Neural cell (in vitro differentiated cells): ENCODE results near the gene NRG3. TPM values are rescaled to one million over a fixed set of nuclear protein-coding genes. Genes with fewer than 3 reads are reported as not detected.

Experiments used
- H2AFZ ChIP-seq: fragments of 200-600, 300-800 bp; sonication (generic), shearing (Covaris generic); 2 replicates; pipeline ENCODE4 v1.6.0; 2014; ENCODE audit warnings: low read depth, mild to moderate bottlenecking, antibody characterized with exemption, low read length, moderate library complexity
- H3F3A ChIP-seq: fragments of 200-600 bp; shearing (Covaris generic); 2 replicates; pipeline ENCODE4 v1.6.1; 2016; ENCODE audit warnings: mild to moderate bottlenecking, moderate library complexity, mixed read lengths, antibody characterized with exemption, low read length; ENCODE audit not compliant: insufficient read depth, poor library complexity, severe bottlenecking
- H3K27ac ChIP-seq: fragments of 200-600, 300-800 bp; sonication (generic), shearing (Covaris generic); 2 replicates; pipeline ENCODE4 v1.5.1; 2014; ENCODE audit warnings: mild to moderate bottlenecking, low read length, moderate library complexity
- H3K27me3 ChIP-seq: fragments of 300-800, 200-600 bp; sonication (generic), shearing (Covaris generic); 2 replicates; pipeline ENCODE4 v1.6.0; 2014; ENCODE audit warnings: mild to moderate bottlenecking, low read depth, low read length, moderate library complexity; ENCODE audit not compliant: insufficient read depth
- H3K36me3 ChIP-seq: fragments of 300-800, 200-600 bp; sonication (generic), shearing (Covaris generic); 2 replicates; pipeline ENCODE4 v1.5.1; 2014; ENCODE audit warnings: mild to moderate bottlenecking, antibody characterized with exemption, low read length, moderate library complexity; ENCODE audit not compliant: insufficient read depth
- H3K4me2 ChIP-seq: fragments of 300-800, 200-600 bp; sonication (generic), shearing (Covaris generic); 2 replicates; pipeline ENCODE4 v1.6.0; 2014; ENCODE audit warnings: mild to moderate bottlenecking, low read length
- H3K4me3 ChIP-seq: fragments of 300-800, 200-600 bp; sonication (generic), shearing (Covaris generic); 2 replicates; pipeline ENCODE4 v1.5.1; 2014; ENCODE audit warnings: mild to moderate bottlenecking, low read length, moderate library complexity
- H3K79me2 ChIP-seq: fragments of 200-600 bp; shearing (Covaris generic); replicated peaks from 2 replicates; pipeline ENCODE4 v1.6.0; 2014; ENCODE audit warnings: mild to moderate bottlenecking, low read length, moderate library complexity; ENCODE audit not compliant: insufficient read depth
- H3K9ac ChIP-seq: fragments of 300-800, 200-600 bp; sonication (generic), shearing (Covaris generic); 2 replicates; pipeline ENCODE4 v1.6.1; 2016; ENCODE audit warnings: mild to moderate bottlenecking, low read length, mixed read lengths
- H3K9me2 ChIP-seq: fragments of 200-600 bp; shearing (Covaris generic); 2 replicates; pipeline ENCODE4 v1.6.1; 2016; ENCODE audit warnings: mild to moderate bottlenecking, low read length, mixed read lengths; ENCODE audit not compliant: insufficient read depth
- H3K9me3 ChIP-seq: fragments of 200-600, 300-800 bp; sonication (generic), shearing (Covaris generic); 2 replicates; pipeline ENCODE4 v1.6.1; 2016; ENCODE audit warnings: mild to moderate bottlenecking, mixed run types, low read length, moderate library complexity, mixed read lengths
- H4K20me1 ChIP-seq: fragments of 200-600 bp; shearing (Covaris generic); 2 replicates; pipeline ENCODE4 v1.6.1; 2016; ENCODE audit warnings: mild to moderate bottlenecking, mixed run types; ENCODE audit not compliant: insufficient read depth
- EZH2 ChIP-seq: fragments of 200-600, 300-800 bp; shearing (Covaris generic), sonication (generic); IDR thresholded peaks from 2 replicates; pipeline ENCODE4 v1.6.1; 2014; ENCODE audit warnings: antibody characterized with exemption, low read length, borderline replicate concordance, mild to moderate bottlenecking; ENCODE audit not compliant: insufficient read depth, poor library complexity, severe bottlenecking
- POLR2AphosphoS5 ChIP-seq: IDR thresholded peaks from 2 replicates; pipeline ENCODE4 v1.6.1; 2012
- SMC3 ChIP-seq: fragments of 450-650 bp; conservative IDR thresholded peaks from 2 replicates; pipeline ENCODE4 v1.6.1; 2014; ENCODE audit warnings: antibody characterized with exemption, mild to moderate bottlenecking, moderate library complexity; ENCODE audit not compliant: poor library complexity
- polyA plus RNA-seq: library from polyadenylated mRNA; depleted of rRNA; stranded (reverse); fragments of >200 nt; gene quantifications from 2 replicates; pipeline ENCODE4 v1.2.3, GENCODE V29; 2014
- TF ChIP-seq, protein P1 (sequence below): fragments of 450-650 bp; IDR thresholded peaks from 2 replicates; pipeline ENCODE4 v1.5.1; 2014; ENCODE audit warnings: antibody characterized with exemption, mild to moderate bottlenecking, moderate library complexity; ENCODE audit not compliant: poor library complexity, severe bottlenecking
- TF ChIP-seq, protein P2 (sequence below): IDR thresholded peaks from 2 replicates; pipeline ENCODE4 v1.6.1; 2012; ENCODE audit warnings: borderline replicate concordance

NRG3 gene
- polyA plus RNA-seq, 1 donor from 2014 or later: 14.0 TPM

DNA sequence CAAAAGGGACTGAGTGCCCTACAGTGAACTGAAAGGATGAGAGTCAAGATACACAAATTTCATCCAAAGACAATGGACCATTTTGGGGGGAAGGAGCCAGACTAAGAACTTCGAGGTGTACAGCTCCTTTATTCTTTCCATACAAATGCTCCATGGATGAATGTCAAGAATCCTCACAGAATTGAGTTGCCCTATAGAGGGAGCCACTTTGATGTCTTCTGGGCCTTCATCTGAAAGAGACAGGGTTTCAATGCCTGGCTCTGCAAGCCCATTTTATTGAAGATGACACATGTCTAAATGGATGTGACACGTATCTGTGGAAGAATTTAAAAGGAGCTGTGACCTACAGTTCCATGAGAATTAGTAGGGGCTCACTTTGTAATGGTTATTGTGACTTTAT is 32.0 kb upstream of the NRG3 start:
- H3K27ac ChIP-seq: no peak overlapping the region
- no peaks in the 10 kb centered on the region for H3K9me2 ChIP-seq
- H3K9ac ChIP-seq: no peak overlapping the region
- H3K79me2 ChIP-seq: no peaks in the 10 kb centered on the region
- no peaks in the 10 kb centered on the region for H3F3A ChIP-seq
- H3K27me3 ChIP-seq: no peaks in the 10 kb centered on the region
- H2AFZ ChIP-seq: no peak overlapping the region
- no peak overlapping the region for H3K4me3 ChIP-seq
- H3K9me3 ChIP-seq: no peaks in the 10 kb centered on the region
- no peak overlapping the region for H3K4me2 ChIP-seq
- no peaks in the 10 kb centered on the region for H3K36me3 ChIP-seq
- no peaks in the 10 kb centered on the region for H4K20me1 ChIP-seq
- TF ChIP-seq SMC3: no peak
- TF ChIP-seq, protein P1, sequence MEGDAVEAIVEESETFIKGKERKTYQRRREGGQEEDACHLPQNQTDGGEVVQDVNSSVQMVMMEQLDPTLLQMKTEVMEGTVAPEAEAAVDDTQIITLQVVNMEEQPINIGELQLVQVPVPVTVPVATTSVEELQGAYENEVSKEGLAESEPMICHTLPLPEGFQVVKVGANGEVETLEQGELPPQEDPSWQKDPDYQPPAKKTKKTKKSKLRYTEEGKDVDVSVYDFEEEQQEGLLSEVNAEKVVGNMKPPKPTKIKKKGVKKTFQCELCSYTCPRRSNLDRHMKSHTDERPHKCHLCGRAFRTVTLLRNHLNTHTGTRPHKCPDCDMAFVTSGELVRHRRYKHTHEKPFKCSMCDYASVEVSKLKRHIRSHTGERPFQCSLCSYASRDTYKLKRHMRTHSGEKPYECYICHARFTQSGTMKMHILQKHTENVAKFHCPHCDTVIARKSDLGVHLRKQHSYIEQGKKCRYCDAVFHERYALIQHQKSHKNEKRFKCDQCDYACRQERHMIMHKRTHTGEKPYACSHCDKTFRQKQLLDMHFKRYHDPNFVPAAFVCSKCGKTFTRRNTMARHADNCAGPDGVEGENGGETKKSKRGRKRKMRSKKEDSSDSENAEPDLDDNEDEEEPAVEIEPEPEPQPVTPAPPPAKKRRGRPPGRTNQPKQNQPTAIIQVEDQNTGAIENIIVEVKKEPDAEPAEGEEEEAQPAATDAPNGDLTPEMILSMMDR: no peak

DNA sequence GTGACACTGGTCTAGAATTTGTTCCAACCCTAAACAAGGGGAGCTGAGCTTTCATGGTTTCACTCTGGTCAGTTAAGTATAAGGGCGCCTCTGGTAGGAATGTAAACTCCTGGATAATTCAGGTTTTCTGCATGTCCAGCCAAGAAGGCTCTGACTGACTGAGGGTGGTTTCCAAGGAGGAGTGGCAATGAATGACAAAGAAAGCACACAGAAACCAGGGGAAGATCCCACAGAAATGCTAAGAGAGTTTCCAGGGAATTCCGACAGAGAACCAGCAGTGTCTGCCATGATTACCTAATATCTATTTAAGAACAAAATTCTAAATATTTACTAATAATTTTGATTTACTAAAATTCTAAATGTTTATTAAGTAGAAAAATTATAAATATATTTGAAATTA is 27.3 kb upstream of the NRG3 start:
- Histone ChIP-seq H3K4me3 (no peak overlapping the region), H3K27ac (no peak overlapping the region), H3K27me3 (no peaks in the 10 kb centered on the region), H3K4me2 (no peak overlapping the region), H2AFZ (no peak overlapping the region), H3K9me2 (no peaks in the 10 kb centered on the region), H3K36me3 (no peaks in the 10 kb centered on the region), H3K79me2 (no peaks in the 10 kb centered on the region), H3F3A (no peaks in the 10 kb centered on the region), H3K9ac (no peak overlapping the region), H3K9me3 (no peaks in the 10 kb centered on the region), H4K20me1 (no peaks in the 10 kb centered on the region)
- TF ChIP-seq, protein P2, sequence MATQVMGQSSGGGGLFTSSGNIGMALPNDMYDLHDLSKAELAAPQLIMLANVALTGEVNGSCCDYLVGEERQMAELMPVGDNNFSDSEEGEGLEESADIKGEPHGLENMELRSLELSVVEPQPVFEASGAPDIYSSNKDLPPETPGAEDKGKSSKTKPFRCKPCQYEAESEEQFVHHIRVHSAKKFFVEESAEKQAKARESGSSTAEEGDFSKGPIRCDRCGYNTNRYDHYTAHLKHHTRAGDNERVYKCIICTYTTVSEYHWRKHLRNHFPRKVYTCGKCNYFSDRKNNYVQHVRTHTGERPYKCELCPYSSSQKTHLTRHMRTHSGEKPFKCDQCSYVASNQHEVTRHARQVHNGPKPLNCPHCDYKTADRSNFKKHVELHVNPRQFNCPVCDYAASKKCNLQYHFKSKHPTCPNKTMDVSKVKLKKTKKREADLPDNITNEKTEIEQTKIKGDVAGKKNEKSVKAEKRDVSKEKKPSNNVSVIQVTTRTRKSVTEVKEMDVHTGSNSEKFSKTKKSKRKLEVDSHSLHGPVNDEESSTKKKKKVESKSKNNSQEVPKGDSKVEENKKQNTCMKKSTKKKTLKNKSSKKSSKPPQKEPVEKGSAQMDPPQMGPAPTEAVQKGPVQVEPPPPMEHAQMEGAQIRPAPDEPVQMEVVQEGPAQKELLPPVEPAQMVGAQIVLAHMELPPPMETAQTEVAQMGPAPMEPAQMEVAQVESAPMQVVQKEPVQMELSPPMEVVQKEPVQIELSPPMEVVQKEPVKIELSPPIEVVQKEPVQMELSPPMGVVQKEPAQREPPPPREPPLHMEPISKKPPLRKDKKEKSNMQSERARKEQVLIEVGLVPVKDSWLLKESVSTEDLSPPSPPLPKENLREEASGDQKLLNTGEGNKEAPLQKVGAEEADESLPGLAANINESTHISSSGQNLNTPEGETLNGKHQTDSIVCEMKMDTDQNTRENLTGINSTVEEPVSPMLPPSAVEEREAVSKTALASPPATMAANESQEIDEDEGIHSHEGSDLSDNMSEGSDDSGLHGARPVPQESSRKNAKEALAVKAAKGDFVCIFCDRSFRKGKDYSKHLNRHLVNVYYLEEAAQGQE: no peak
- no peak for TF ChIP-seq POLR2AphosphoS5

DNA sequence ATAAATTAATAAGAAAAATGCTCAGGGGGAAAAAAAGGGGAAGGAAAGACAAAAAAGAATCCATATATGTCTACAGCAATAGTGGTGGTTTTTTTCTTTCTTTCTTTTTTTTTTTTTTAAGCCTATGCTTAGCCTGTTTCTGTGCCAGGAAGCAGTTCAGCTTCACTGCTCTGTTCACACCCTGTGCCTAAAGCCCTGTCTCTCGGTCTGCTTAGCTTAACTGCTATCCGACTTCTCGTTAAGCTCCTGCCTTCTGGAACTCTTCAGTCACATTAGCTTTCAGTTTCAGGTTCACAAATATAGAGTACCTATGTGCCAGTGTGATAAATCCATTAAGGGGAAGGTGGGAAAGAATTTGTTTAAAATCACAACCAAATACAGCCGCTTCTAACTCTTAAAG is 26.5 kb upstream of the NRG3 start:
- H3K79me2 ChIP-seq: no peaks in the 10 kb centered on the region
- H2AFZ ChIP-seq: no peak overlapping the region
- H3K27me3 ChIP-seq: no peaks in the 10 kb centered on the region

More for the DNA sequence above, 26.5 kb upstream of the NRG3 start:
- no peaks in the 10 kb centered on the region for H3F3A ChIP-seq
- H3K4me3 ChIP-seq: no peak overlapping the region
- H3K4me2 ChIP-seq: no peak overlapping the region
- TF ChIP-seq, protein P2: no peak
- no peak for TF ChIP-seq EZH2
- H3K9me2 ChIP-seq: no peaks in the 10 kb centered on the region
- H4K20me1 ChIP-seq: no peaks in the 10 kb centered on the region
- no peak overlapping the region for H3K9ac ChIP-seq
- H3K9me3 ChIP-seq: no peaks in the 10 kb centered on the region
- H3K36me3 ChIP-seq: no peaks in the 10 kb centered on the region
- H3K27ac ChIP-seq: no peak overlapping the region
